ENCODE data around the gene CCND3. TPM values are rescaled to one million over a fixed set of nuclear protein-coding genes. Genes with fewer than 3 reads are reported as not detected.

CCND3 gene
- total and polyA plus RNA-seq, 2 of the 13 experiments (the other 11 are each of a cell fraction or from before 2014, with no cell fraction given), result 4.3 to 7.2 TPM

DNA sequence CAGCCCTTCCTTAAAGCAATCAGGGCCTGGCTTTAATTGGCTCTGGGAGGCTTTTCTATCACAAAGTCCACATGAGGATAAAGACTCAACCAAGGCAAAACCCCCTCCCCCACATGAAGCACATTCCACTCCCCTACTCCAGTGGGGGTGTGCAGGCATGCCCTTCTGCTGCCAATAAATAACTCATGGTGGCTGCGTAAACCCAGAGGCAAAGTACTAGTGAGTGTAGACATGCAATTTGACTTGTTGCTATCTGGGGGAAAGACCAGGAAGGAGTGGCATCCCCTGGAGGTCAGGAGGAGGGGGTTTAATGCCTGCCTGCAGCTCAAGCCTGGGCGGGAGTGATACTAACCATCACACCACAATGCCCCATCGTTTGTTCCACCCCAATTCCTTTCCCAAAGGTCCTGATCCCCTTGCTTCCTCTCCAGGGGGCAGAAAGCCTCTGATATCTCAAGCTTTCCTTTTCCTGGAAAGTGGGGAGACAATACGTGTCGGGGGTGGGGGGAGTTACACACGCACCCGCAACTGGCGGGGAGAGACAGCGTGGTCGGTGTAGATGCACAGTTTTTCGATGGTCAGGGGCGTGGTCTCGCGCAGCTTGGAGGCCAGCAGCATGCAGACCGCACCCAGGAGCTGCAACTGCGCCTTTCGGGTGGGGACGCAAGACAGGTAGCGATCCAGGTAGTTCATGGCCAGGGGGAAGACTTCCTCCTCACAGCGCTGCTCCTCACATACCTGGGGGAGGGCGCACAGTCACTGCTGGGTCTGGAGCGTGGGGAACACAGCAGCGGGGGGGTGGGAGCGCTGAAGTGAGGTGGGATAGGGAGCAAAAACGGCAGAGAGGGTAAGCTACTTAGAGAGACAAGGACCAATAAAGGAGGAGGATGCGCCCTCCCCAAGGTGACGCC is 1.5 kb downstream of the CCND3 start (continued):
- no peak for TF ChIP-seq MAZ (IDR thresholded peaks at IDR 0.05; ENCODE audit: borderline replicate concordance, low read depth, low read length)
- TF ChIP-seq MAZ (CRISPR knock-in tag; IDR thresholded peaks at IDR 0.05; ENCODE audit: low read depth), result no peak
- 0 out of 2 replicates have a peak, but pooled peaks have one; percentile 6 for TF ChIP-seq ZBTB39 (CRISPR knock-in tag; IDR thresholded peaks at IDR 0.05)
- peak; percentile 54; the same call in 1 of the 2 replicates for TF ChIP-seq ZNF691 (CRISPR knock-in tag; IDR thresholded peaks at IDR 0.05; ENCODE audit: borderline replicate concordance, low read depth)
- TF ChIP-seq ZNF350 (CRISPR knock-in tag; IDR thresholded peaks at IDR 0.05; ENCODE audit: borderline replicate concordance, low read depth), result 0 out of 2 replicates have a peak, but pooled peaks have one; percentile 4
- TF ChIP-seq ZNF235 (CRISPR knock-in tag; IDR thresholded peaks at IDR 0.05; ENCODE audit: borderline replicate concordance), result no peak
- TF ChIP-seq TERF1 (CRISPR knock-in tag; IDR thresholded peaks at IDR 0.05), result no peak
- no peak for TF ChIP-seq MXI1 (IDR thresholded peaks at IDR 0.05; ENCODE audit: borderline replicate concordance, low read depth, low read length)
- TF ChIP-seq BRCA1 (CRISPR knock-in tag; IDR thresholded peaks at IDR 0.05), result no peak
- TF ChIP-seq ZFP36L2 (CRISPR knock-in tag; IDR thresholded peaks at IDR 0.05), result no peak
- TF ChIP-seq, protein P1, sequence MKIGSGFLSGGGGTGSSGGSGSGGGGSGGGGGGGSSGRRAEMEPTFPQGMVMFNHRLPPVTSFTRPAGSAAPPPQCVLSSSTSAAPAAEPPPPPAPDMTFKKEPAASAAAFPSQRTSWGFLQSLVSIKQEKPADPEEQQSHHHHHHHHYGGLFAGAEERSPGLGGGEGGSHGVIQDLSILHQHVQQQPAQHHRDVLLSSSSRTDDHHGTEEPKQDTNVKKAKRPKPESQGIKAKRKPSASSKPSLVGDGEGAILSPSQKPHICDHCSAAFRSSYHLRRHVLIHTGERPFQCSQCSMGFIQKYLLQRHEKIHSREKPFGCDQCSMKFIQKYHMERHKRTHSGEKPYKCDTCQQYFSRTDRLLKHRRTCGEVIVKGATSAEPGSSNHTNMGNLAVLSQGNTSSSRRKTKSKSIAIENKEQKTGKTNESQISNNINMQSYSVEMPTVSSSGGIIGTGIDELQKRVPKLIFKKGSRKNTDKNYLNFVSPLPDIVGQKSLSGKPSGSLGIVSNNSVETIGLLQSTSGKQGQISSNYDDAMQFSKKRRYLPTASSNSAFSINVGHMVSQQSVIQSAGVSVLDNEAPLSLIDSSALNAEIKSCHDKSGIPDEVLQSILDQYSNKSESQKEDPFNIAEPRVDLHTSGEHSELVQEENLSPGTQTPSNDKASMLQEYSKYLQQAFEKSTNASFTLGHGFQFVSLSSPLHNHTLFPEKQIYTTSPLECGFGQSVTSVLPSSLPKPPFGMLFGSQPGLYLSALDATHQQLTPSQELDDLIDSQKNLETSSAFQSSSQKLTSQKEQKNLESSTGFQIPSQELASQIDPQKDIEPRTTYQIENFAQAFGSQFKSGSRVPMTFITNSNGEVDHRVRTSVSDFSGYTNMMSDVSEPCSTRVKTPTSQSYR (CRISPR knock-in tag; IDR thresholded peaks at IDR 0.05; ENCODE audit: borderline replicate concordance), result peak; percentile 39; the same call in 1 of the 2 replicates
- TF ChIP-seq, protein P2, sequence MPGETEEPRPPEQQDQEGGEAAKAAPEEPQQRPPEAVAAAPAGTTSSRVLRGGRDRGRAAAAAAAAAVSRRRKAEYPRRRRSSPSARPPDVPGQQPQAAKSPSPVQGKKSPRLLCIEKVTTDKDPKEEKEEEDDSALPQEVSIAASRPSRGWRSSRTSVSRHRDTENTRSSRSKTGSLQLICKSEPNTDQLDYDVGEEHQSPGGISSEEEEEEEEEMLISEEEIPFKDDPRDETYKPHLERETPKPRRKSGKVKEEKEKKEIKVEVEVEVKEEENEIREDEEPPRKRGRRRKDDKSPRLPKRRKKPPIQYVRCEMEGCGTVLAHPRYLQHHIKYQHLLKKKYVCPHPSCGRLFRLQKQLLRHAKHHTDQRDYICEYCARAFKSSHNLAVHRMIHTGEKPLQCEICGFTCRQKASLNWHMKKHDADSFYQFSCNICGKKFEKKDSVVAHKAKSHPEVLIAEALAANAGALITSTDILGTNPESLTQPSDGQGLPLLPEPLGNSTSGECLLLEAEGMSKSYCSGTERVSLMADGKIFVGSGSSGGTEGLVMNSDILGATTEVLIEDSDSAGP (CRISPR knock-in tag; IDR thresholded peaks at IDR 0.05; ENCODE audit: borderline replicate concordance), result no peak
- no peak for TF ChIP-seq KDM5A (IDR thresholded peaks at IDR 0.05; ENCODE audit: borderline replicate concordance, low read length)
- TF ChIP-seq ZBTB44 (CRISPR knock-in tag; IDR thresholded peaks at IDR 0.05), result no peak
